Measurements from ENCODE around the gene NKAIN2.

GRCh38 chr6:123925350-123925749, 121.7 kb downstream of the NKAIN2 start:
- no peak for TF ChIP-seq YY1 (IDR thresholded peaks at IDR 0.05; ENCODE audit: extremely low read depth, insufficient replicate concordance, low read depth, low read length)
- no peak for TF ChIP-seq POLR2A (IDR thresholded peaks at IDR 0.05; ENCODE audit: borderline replicate concordance, extremely low read depth, insufficient read depth, insufficient read length)
- no peak for TF ChIP-seq CTCF (IDR thresholded peaks at IDR 0.05 in 2 of 3, conservative IDR thresholded peaks at IDR 0.05 in 1 of 3; ENCODE audit: borderline replicate concordance in 1 of 3, insufficient read depth in 1 of 3, low read depth in 2 of 3, low read length in 2 of 3)
- TF ChIP-seq REST (IDR thresholded peaks at IDR 0.05; ENCODE audit: low read depth) = no peak
- no peak for TF ChIP-seq ATF3 (IDR thresholded peaks at IDR 0.05)
